Measurements from ENCODE around the gene SIX5.

SIX5 gene

GRCh38 chr19:45782820-45783785 is 14.1 kb upstream of the SIX5 start:
- TF ChIP-seq CTCF (IDR thresholded peaks at IDR 0.05; ENCODE audit: extremely low read depth, missing control alignments), result no peak

GRCh38 chr19:45782162-45782691 is 13.2 kb upstream of the SIX5 start, which contains the start of gene DMPK:
DMPK (minus strand) TSS chr19:45782490; CDS start chr19:45782352, 138 bp downstream.
- no peak for TF ChIP-seq CTCF (IDR thresholded peaks at IDR 0.05; ENCODE audit: extremely low read depth, missing control alignments)
- no peak for DNase-seq (ENCODE audit: low spot score)

More at GRCh38 chr19:45782820-45783785, 14.1 kb upstream of the SIX5 start:
- DNase-seq (ENCODE audit: low spot score), result no peak

GRCh38 chr19:45781214-45782161 is 12.4 kb upstream of the SIX5 start:
- TF ChIP-seq CTCF (IDR thresholded peaks at IDR 0.05; ENCODE audit: extremely low read depth, missing control alignments), result no peak
- DNase-seq (ENCODE audit: low spot score), result no peak

GRCh38 chr19:45780448-45781213 is 11.6 kb upstream of the SIX5 start:
- TF ChIP-seq CTCF (IDR thresholded peaks at IDR 0.05; ENCODE audit: extremely low read depth, missing control alignments), result no peak
- no peak for DNase-seq (ENCODE audit: low spot score)

- DNase-seq (ENCODE audit: low spot score), result no peak
- no peak for TF ChIP-seq CTCF (IDR thresholded peaks at IDR 0.05; ENCODE audit: extremely low read depth, missing control alignments)
Measured at GRCh38 chr19:45780146-45780447, 11.0 kb upstream of the SIX5 start.

- peak; percentile 96 for DNase-seq (ENCODE audit: low spot score)
- peak; percentile 41 for TF ChIP-seq CTCF (IDR thresholded peaks at IDR 0.05; ENCODE audit: extremely low read depth, missing control alignments)
Measured at GRCh38 chr19:45779231-45780145, 10.4 kb upstream of the SIX5 start.

All from GM20000 (cell line).